ENCODE data around the gene CCDC183. TPM values are rescaled to one million over a fixed set of nuclear protein-coding genes. Genes with fewer than 3 reads are reported as not detected.

The CCDC183 gene
- total RNA-seq, 4 donors from 2014 or later = 0.51 to 2.4 (median 1.5) TPM

DNA sequence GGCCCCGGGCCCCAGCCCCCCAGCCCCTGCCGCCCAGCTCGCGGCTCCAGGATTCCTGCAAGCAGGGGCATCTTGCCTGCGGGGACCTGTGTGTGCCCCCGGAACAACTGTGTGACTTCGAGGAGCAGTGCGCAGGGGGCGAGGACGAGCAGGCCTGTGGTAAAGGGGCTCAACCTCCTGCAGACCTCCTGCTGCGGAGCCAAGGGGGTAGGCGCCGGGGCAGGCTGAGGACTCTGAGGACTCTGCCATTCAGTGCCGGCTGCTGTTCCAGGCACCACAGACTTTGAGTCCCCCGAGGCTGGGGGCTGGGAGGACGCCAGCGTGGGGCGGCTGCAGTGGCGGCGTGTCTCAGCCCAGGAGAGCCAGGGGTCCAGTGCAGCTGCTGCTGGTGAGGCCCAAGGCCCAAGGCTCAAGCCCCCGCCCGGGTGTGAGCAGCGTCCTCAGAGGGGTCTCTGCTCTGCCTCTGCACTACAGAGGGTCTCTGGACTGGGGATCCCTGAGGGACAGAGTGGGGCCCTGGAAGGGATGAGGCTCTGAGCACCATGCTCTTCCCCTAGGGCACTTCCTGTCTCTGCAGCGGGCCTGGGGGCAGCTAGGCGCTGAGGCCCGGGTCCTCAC is 59.4 kb downstream of the CCDC183 start:
- TF ChIP-seq, protein P1, sequence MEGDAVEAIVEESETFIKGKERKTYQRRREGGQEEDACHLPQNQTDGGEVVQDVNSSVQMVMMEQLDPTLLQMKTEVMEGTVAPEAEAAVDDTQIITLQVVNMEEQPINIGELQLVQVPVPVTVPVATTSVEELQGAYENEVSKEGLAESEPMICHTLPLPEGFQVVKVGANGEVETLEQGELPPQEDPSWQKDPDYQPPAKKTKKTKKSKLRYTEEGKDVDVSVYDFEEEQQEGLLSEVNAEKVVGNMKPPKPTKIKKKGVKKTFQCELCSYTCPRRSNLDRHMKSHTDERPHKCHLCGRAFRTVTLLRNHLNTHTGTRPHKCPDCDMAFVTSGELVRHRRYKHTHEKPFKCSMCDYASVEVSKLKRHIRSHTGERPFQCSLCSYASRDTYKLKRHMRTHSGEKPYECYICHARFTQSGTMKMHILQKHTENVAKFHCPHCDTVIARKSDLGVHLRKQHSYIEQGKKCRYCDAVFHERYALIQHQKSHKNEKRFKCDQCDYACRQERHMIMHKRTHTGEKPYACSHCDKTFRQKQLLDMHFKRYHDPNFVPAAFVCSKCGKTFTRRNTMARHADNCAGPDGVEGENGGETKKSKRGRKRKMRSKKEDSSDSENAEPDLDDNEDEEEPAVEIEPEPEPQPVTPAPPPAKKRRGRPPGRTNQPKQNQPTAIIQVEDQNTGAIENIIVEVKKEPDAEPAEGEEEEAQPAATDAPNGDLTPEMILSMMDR (IDR thresholded peaks at IDR 0.05; ENCODE audit: low read depth) = no peak

DNA sequence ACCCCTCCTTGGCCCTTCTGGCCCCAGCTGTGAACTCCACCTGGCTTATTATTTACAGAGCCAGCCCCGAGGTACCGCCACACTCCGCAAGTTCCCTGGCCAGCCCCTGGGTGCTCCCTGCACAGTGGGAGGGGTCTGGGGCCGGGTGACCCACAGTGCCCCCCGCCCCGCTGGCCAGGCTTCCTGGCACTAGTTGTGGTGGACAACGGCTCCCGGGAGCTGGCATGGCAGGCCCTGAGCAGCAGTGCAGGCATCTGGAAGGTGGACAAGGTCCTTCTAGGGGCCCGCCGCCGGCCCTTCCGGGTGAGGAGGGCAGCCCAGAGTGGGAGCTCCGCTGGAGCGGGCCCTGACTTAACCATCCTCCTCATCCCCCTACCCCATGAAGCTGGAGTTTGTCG is 59.9 kb downstream of the CCDC183 start:
- TF ChIP-seq, protein P1 (IDR thresholded peaks at IDR 0.05; ENCODE audit: low read depth) = no peak

DNA sequence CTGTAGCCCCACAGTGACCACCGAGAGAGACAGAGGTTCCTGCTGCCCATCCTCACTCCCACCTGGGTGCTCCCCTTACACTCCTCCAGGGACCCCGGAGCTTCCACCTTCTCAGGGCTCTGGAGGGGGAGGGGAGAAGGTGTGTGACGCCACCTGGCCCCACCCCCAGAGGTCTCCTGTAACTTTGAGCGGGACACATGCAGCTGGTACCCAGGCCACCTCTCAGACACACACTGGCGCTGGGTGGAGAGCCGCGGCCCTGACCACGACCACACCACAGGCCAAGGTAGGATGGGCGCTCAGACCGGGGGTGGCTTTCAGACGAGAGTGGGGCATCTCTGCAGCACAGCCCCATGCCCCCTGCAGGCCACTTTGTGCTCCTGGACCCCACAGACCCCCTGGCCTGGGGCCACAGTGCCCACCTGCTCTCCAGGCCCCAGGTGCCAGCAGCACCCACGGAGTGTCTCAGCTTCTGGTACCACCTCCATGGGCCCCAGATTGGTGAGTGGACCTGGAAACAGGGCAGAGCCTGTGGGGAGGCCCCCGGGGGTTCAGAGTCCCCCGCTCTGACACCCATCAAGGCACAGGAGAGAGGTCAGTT is 60.5 kb downstream of the CCDC183 start:
- TF ChIP-seq, protein P1 (IDR thresholded peaks at IDR 0.05; ENCODE audit: low read depth) = no peak

DNA sequence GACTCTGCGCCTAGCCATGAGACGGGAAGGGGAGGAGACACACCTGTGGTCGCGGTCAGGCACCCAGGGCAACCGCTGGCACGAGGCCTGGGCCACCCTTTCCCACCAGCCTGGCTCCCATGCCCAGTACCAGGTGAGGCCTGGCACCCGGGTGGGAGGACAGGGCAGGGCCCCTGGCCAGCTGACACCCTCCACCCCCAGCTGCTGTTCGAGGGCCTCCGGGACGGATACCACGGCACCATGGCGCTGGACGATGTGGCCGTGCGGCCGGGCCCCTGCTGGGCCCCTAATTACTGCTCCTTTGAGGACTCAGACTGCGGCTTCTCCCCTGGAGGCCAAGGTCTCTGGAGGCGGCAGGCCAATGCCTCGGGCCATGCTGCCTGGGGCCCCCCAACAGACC is 61.0 kb downstream of the CCDC183 start:
- TF ChIP-seq, protein P1 (IDR thresholded peaks at IDR 0.05; ENCODE audit: low read depth) = no peak

Small RNA genes within 50 kb of the gene (small RNA-seq; reads per million reads assigned to genes)
- gene AL355987.2 (not detected), gene ATP6V1G1P3 (not detected), gene MIR4292 (not detected), gene MIR6722 (not detected)

Other genes with a start within 250 kb of the CCDC183 start
- 100 to 1,000 TPM in 2 of 4 donors, 10 to 100 TPM in 2; 47.6 to 161 (median 102) TPM for gene EGFL7, start 133.4 kb upstream of the CCDC183 start, total RNA-seq
- gene AGPAT2, start 108.9 kb upstream of the CCDC183 start, total RNA-seq = 1,000 to 10,000 TPM in 1 of 4 donors, 100 to 1,000 TPM in 3; 300 to 1,989 (median 392) TPM
- gene DIPK1B, start 83.8 kb upstream of the CCDC183 start, total RNA-seq = 1 to 10 TPM; 1.9 to 7.9 (median 5.6) TPM
- 1 to 10 TPM in 3 of 4 donors, under 1 TPM in 1; 0.68 to 8.6 (median 3.8) TPM for gene LCN10, start 53.4 kb upstream of the CCDC183 start, total RNA-seq
- 10 to 100 TPM in 2 of 4 donors, 1 to 10 TPM in 2; 2.4 to 18.3 (median 7.9) TPM for gene LCN6, start 47.8 kb upstream of the CCDC183 start, total RNA-seq
- not detected for gene LCN8, start 38.1 kb upstream of the CCDC183 start, total RNA-seq
- gene LCN15, start 31.8 kb upstream of the CCDC183 start, total RNA-seq = not detected
- 10 to 100 TPM; 22.2 to 68.8 (median 54.4) TPM for gene TMEM141, start 5.0 kb upstream of the CCDC183 start, total RNA-seq
- 10 to 100 TPM; 29.4 to 78.2 (median 33.4) TPM for gene RABL6, start 11.6 kb downstream of the CCDC183 start, total RNA-seq
- gene AJM1, start 46.1 kb downstream of the CCDC183 start, total RNA-seq = 1 to 10 TPM in 1 of 4 donors, under 1 TPM in 3; 0.33 to 3.0 (median 0.48) TPM
- gene PHPT1, start 53.1 kb downstream of the CCDC183 start, total RNA-seq = 10 to 100 TPM; 31.8 to 56.6 (median 45.7) TPM
- gene MAMDC4, start 56.0 kb downstream of the CCDC183 start, total RNA-seq = 1 to 10 TPM in 2 of 4 donors, under 1 TPM in 1, not detected in 1; 0.68 to 1.5 (median 1.1) TPM
- gene EDF1, start 70.0 kb downstream of the CCDC183 start, total RNA-seq = 100 to 1,000 TPM; 187 to 332 (median 293) TPM
- gene TRAF2, start 90.2 kb downstream of the CCDC183 start, total RNA-seq = 1 to 10 TPM; 2.9 to 7.7 (median 6.1) TPM
- gene FBXW5, start 148.4 kb downstream of the CCDC183 start, total RNA-seq = 100 to 1,000 TPM in 3 of 4 donors, 10 to 100 TPM in 1; 87.9 to 363 (median 126) TPM
- gene C8G, start 148.9 kb downstream of the CCDC183 start, total RNA-seq = 1 to 10 TPM in 1 of 4 donors, not detected in 3; 2.6 TPM
- gene LCN12, start 155.9 kb downstream of the CCDC183 start, total RNA-seq = not detected
- gene PTGDS, start 181.2 kb downstream of the CCDC183 start, total RNA-seq = 10 to 100 TPM; 15.5 to 57.3 (median 26.8) TPM
- not detected for gene LCNL1, start 186.7 kb downstream of the CCDC183 start, total RNA-seq
- 10 to 100 TPM in 3 of 4 donors, 1 to 10 TPM in 1; 5.1 to 30.6 (median 26.9) TPM for gene PAXX, start 196.1 kb downstream of the CCDC183 start, total RNA-seq
- gene CLIC3, start 200.2 kb downstream of the CCDC183 start, total RNA-seq = 1 to 10 TPM in 2 of 4 donors, not detected in 2; 1.8 to 2.2 TPM
- 10 to 100 TPM; 13.5 to 58.6 (median 19.3) TPM for gene ABCA2, start 231.9 kb downstream of the CCDC183 start, total RNA-seq
- under 1 TPM in 2 of 4 donors, not detected in 2; 0.22 to 0.34 TPM for gene FUT7, start 235.8 kb downstream of the CCDC183 start, total RNA-seq
- 10 to 100 TPM; 17.5 to 61.6 (median 29.8) TPM for gene NPDC1, start 249.8 kb downstream of the CCDC183 start, total RNA-seq

All from subcutaneous adipose tissue (tissue), 4 donors.